Measurements from ENCODE around the gene IRF3.

GRCh38 chr19:49626226-49626625 lies 39.4 kb downstream of the IRF3 start:
- TF ChIP-seq, protein P1, sequence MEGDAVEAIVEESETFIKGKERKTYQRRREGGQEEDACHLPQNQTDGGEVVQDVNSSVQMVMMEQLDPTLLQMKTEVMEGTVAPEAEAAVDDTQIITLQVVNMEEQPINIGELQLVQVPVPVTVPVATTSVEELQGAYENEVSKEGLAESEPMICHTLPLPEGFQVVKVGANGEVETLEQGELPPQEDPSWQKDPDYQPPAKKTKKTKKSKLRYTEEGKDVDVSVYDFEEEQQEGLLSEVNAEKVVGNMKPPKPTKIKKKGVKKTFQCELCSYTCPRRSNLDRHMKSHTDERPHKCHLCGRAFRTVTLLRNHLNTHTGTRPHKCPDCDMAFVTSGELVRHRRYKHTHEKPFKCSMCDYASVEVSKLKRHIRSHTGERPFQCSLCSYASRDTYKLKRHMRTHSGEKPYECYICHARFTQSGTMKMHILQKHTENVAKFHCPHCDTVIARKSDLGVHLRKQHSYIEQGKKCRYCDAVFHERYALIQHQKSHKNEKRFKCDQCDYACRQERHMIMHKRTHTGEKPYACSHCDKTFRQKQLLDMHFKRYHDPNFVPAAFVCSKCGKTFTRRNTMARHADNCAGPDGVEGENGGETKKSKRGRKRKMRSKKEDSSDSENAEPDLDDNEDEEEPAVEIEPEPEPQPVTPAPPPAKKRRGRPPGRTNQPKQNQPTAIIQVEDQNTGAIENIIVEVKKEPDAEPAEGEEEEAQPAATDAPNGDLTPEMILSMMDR (conservative IDR thresholded peaks at IDR 0.05): no peak
- no peak for TF ChIP-seq EZH2 (IDR thresholded peaks at IDR 0.05; ENCODE audit: low read depth)
